GM18861 (cell line): ENCODE data around the gene AADAT.
A peak's percentile ranks its signal among the peaks of the same experiment; 100 is the strongest.
"Not testable (repeated sequence)": the region's sequence is repeated elsewhere in the genome, so short reads cannot be mapped to it uniquely, and the experiment has no call there.

Experiments
- ATAC-seq: cut with Tn5 transposase; IDR thresholded peaks from one replicate; pipeline ENCODE4 v1.9.1; 2021; ENCODE audit not compliant: unreplicated experiment

AADAT gene

DNA sequence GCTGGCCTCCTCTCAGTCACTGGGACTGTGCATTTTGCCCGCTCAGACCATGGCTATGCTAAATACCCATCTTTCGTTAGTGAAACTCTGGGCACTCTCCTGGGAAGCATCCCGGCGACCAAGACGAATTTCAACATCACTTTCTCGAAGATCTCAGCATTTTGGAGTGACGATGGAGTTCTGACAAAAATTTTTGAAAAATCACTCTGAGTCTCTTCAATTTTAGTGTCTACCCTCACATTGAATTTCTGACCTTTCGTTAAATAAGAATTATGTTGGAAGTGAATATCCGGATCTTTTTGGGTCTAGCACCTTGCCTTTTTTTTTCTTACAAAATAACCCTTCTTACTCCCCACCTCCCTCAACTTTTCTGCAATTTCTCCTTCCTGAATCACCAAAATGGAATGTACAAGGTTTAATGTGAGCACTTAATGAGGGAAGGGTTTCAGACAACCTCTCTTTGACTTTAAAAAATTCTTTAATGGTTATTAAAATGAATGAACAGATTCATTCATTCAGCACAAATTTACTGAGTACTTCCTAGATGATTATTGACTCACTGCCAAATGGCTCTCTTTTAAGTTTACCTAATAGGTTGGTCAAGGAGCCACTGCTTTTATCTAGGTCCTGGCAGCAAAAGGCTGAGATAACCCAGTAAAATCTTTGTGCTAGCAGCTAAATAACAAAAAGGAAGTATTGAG lies 746 bp upstream of the AADAT start:
- ATAC-seq = no peak

DNA sequence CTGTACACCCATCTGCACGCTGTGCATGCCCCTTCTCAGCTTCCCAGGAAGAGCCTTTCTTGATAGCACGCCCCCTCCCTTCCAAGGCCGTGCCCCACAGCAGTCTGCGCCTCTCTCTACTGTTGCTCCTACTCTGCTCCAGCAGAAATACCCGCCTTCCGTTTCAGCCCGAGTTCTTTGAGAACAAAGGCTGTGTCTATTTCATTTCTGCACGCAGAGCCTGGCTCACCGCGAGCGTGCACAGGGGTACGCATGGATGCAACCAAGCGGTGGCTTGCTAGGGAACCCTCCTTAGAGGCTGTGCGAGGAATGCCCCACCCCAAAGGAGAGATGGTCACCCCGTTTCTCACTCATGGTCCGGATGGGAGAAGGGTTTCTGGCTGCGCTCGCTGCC lies 485 bp downstream of the AADAT start:
- ATAC-seq = no peak

DNA sequence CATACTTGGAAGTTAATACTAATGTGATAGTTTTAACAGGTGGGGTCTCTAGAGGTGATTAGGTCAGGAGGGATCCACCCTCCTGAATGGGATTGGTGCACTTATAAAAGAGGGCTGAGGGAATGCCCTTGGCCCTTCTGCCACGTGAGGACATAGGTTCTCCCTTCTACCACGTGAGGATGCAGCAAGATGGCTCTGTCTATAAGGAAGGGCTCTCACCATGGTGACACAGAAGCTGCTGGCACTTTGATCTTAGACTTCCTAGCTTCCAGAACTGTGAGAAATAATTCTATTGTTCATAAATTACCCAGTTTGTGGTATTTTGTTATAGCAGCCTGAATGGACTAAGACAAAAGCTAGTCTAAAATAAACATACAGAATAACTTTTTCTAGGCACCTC lies 1.0 kb downstream of the AADAT start:
- ATAC-seq = no peak

DNA sequence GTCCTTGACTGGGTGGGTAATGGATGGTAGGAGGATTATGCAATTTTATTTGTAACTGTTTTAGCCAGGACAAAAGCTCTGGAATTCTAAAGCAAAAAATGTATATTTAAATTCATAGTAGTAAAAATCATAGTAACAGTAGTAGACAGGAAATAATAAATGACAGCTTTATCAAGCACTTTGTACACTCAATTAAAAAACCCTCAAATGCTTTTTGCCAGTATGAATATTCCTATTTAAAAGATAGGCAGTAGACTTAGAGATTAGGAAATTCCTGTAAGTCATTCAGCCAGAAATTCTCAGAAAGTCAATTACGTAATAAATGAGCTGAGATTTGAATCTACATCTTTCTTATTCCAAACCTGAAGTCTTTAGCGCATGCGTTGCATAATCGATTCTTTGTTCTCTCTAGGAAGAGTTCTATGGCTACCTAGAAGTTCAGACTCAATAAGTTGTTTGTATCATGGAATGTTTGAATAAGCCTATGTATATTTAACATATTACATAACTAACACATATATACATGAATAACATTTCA lies 2.5 kb downstream of the AADAT start:
- ATAC-seq = no peak

DNA sequence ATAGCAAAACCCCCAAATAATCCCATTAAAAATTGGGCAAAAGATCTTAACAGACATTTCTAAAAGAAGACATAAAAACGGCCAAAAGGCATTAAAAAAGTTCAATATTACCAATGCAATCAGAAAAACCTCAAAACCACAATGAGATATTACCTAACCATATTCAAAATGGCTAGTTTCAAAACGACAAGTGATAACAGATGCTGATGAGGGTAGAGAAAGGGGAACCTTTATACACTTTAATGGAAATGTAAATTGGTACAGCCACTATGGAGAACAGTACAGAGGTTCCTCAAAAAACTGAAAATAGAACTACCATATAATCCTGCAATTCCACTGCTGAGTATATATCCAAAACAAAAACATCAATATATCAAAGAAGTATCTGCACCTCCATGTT lies 6.2 kb downstream of the AADAT start:
- ATAC-seq = no peak

DNA sequence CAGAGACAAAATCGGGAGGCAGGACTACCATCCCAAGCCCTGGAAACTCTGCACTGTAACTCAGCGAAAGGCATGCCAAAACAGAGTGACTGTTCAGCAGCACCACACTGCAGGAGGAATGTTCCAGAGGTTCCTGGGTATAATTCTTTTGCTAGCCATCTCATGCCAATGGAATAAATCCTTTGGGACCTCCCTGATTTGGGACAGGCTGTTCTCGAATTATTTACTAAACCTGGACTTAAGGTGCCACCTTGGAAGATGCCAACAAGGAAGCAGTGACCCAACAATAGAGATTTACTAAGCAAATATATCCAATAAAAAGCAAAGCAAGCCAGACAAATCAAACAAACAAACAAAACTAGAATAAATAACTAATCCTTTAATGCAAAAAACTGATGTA lies 9.3 kb downstream of the AADAT start:
- no peak for ATAC-seq

- no peak for ATAC-seq
Observed at GRCh38 chr4:170079981-170080380, 9.8 kb downstream of the AADAT start.

DNA sequence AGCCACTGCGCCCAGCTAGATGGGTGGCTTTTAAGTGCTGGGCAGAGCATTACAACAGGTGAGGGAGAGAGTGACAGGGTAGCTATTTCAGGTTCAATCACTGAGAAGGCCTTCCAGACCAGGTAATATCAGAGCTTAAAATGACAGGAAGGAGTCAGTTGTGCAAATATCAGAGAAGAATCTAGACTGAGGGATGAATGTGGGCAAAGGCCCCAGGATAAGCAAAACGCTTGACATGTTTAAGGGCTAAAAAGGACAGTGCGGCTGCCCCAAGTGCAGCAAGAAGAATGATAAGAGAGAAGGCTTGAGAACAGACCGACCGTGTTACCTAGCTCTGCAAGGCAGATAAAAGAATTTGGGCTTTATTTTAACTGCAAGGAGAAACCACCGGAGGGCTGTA lies 18.6 kb downstream of the AADAT start:
- ATAC-seq = no peak

- ATAC-seq = no peak
Observed at GRCh38 chr4:170068438-170069128, 21.2 kb downstream of the AADAT start.

DNA sequence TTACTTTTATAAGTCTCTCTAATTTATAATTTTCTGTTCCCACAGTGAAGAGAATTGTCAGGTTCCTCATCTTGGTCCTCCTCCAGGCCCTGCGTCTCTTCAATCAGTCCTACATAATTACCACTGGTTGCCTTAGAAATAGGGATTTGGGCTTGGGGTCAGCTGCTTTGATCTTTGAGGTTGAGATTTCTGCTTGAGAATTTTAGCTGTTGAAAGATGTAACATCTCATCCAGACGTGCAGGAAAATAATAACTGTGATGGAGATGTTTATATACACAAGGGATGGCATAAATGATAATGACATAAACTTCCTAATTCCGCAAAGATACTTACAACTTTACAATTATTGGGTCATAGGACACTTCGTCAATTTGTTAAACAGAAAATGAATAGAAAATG lies 30.3 kb downstream of the AADAT start:
- no peak for ATAC-seq

DNA sequence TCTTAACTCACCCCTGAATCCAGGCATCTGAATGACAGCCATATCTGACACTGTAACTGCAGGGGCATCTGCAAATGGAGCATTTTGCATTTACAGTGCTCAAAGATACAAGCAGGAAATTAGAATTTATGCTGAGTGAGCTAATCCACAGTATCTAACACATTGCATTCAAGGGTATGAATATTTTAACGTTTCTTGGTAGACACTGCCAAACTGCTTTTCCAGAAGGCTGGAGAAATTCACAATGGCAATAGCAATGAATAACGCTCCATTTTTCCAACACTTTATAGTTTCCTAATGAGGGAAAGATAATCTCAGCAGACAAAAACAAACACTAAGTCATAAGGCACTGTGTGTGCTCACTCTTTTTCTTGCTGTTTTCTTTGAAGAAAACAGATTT lies 30.9 kb downstream of the AADAT start:
- no peak for ATAC-seq

GRCh38 chr4:170057866-170058265 lies 31.9 kb downstream of the AADAT start:
- ATAC-seq = no peak

DNA sequence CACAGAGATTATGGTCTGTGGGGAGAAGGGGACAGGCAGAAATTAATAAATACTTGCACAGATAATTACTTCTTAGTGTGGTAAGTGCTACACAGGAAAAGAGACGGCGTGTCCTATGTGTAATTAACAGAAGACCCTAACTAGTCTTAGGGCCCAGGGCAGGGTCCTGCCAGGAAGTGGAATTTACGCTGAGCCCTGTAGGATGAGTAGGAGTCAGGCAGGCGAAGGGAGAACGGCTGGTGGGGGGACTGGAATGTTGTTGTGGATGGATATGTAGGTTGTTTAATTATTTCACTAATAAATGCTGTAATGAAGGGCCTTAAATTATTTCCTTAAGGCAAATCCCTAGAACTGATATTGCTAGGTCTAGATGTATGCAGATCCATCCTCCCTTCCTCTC lies 36.8 kb downstream of the AADAT start:
- no peak for ATAC-seq

DNA sequence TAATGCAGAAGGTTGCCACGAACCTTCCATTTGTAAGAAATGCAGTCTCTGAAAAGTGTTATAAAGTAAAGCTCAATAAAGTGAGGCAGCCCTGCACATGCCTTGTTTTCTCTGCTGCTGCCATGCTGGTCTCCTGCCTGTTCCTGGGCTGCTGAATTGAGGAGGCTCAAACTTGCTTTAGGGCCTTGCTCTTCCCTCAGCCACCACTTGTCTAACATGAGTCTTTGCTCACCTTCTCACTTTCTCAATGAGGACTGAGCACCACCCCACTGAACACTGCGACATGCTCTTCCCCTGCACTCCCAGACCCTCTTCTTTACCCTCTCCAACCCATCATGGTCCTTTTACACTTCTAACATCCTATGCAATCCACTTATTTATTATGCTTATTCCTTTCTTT lies 38.4 kb downstream of the AADAT start:
- no peak for ATAC-seq

GRCh38 chr4:170049766-170050165 lies 40.0 kb downstream of the AADAT start:
- ATAC-seq = no peak

DNA sequence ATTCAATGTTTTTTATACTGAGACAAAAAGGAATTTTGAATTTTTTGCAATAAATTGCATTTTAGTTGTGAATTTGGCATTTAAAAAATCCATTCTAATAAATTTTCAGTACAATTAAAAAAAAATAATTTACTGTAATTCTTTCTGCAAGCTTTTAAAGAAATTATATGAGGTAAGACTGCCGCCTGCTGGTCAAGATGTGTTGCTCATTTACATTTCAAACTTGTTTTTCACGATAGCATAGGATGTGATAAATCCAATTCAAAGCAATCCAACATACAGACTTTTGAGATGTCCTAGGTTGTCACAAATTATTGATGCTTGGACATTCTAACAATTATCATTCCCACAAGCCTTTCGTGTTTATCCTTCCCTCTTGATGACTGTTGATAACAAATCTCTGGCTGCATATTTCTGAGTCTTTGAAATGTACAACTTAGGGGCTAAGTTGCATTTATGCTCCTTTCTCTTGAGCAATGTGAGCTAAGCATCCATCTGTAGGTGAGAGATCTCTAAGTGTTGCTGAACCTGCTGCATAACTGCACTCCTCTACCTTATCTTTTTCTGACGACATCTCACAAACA lies 41.9 kb downstream of the AADAT start:
- ATAC-seq = peak; percentile 78

DNA sequence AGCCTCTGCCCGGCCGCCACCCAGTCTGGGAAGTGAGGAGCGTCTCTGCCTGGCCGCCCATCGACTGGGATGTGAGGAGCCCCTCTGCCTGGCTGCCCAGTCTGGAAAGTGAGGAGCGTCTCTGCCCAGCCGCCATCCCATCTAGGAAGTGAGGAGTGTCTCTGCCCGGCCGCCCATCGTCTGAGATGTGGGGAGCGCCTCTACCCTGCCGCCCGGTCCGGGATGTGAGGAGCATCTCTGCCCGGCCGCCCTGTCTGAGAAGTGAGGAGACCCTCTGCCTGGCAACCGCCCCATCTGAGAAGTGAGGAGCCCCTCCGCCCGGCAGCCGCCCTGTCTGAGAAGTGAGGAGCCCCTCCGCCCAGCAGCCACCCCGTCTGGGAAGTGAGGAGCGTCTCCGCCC lies 43.6 kb downstream of the AADAT start:
- ATAC-seq = not testable (repeated sequence)

DNA sequence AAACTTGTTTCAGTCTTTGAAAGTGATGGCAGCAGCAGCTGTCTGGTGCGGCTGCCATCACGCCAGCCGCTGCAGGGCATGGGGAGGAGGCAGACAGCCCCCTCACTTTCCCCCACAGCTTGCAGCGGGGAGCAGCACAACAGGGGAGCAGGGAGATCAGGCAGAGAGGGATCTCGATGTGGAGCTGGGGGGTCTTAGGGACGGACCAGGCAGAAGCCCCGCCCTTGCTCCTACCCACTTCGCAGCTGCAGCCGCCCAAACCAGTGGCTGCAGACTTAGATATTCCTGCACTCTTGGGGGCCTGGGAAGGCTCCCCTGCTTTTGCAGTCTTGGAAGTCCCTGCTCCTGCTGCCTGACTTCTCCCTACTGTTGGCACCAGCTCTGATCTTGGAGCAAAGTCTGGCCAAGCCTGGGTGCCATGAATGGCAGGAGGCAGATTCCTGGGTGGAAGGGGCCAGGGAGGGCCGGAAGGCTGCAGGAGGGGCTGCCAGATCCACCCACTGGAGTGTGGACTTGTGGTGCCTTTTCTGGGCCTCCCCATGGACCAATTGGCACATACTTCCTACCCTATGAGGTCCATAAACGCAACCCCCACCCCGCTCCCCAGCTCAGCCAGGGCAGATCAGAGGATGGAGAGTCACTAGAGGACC lies 49.6 kb downstream of the AADAT start:
- ATAC-seq = no peak

DNA sequence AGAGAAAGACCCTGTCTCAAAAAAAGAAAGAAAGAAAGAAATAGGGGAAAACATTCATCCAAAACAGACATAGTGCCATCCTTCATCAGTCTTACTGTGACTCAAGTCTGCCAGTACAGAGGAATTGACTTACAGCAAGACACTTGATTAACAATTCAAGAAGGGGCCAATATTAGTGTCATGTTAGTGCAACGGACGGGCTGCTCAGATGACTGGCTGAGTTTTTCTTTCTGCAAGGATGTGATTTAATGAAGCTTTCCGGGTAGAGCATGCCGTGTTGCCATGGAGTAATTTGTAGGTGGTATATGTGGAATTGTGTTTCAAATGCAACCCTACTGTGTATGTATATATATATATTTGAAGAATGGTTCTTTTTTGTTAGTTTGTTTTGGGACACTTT lies 51.0 kb downstream of the AADAT start:
- no peak for ATAC-seq

DNA sequence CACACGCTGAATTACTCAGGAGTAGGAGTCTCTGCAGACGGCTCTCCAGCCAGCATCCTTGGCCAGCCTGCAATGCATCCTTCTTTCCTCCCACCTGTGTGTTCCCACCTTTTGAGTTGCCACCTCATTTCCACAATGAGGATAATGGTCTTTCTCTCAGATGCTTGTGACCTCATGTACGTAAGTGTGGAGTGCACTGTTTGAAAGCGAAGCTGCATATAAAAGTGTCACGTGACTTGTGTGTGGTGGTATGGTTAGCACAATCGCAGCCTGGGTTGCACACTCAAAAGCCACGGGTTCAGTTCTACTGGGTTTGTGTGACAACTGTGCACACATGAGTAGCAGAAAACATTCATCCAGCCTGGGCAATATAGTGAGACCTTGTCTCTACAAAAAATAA lies 51.5 kb downstream of the AADAT start:
- ATAC-seq = no peak

DNA sequence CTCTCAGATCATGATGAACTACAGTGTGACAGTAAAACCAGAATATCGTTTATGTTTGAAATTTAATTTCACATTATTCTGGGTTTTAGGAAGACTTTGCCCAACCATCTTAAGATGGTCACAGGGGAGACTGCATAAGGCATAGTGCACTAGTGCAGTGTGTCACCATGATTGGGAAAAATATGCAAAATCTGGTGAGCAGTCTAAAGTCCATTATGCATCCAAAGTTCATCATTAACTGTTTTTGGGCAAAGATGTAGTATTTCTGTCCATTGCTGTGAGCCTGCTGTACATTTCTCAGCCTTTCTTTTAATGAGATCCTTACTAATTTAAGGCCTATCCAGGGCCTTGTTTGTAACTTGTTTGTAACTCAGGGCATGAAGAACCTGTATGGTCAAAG lies 52.3 kb downstream of the AADAT start:
- no peak for ATAC-seq

DNA sequence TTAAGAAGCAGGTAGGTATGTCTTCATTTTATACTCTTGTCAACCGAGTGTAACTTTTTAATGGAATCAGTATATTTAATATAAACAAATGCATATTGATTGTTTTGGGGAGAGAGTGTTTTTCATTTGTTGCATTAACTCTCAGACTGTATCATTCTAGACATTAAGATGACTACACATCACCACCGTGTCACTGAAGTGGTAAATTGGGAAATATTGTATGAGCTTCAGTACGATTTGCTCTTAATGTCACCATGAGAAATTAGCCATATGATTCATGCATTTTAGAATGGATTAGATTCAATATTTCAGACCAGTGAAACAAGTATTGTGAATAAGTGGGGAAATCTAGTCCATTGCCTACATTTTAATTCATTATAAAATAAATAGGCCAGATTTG lies 53.9 kb downstream of the AADAT start:
- no peak for ATAC-seq
